GM18520 (cell line): Measurements from ENCODE around the gene DPYSL3.
A peak's percentile ranks its signal among the peaks of the same experiment; 100 is the strongest.

Source experiments
- ATAC-seq: cut with Tn5 transposase; IDR thresholded peaks from one replicate; pipeline ENCODE4 v1.9.1; 2021; ENCODE audit not compliant: unreplicated experiment

DPYSL3 gene

GRCh38 chr5:147474140-147474539 lies 35.7 kb downstream of the DPYSL3 start:
- ATAC-seq: no peak

GRCh38 chr5:147472664-147473475 lies 37.0 kb downstream of the DPYSL3 start:
- no peak for ATAC-seq

- no peak for ATAC-seq
Observed at GRCh38 chr5:147467973-147468508, 41.8 kb downstream of the DPYSL3 start.

- ATAC-seq: no peak
Observed at GRCh38 chr5:147466360-147466980, 43.4 kb downstream of the DPYSL3 start.

- no peak for ATAC-seq
Observed at GRCh38 chr5:147465747-147466146, 44.1 kb downstream of the DPYSL3 start.

- ATAC-seq: no peak
Observed at GRCh38 chr5:147464211-147464610, 45.7 kb downstream of the DPYSL3 start.

- no peak for ATAC-seq
Observed at GRCh38 chr5:147461915-147462314, 48.0 kb downstream of the DPYSL3 start.

- no peak for ATAC-seq
Observed at GRCh38 chr5:147460380-147460779, 49.5 kb downstream of the DPYSL3 start.

GRCh38 chr5:147458581-147458980 lies 51.3 kb downstream of the DPYSL3 start:
- no peak for ATAC-seq

- no peak for ATAC-seq
Observed at GRCh38 chr5:147455822-147456450, 53.9 kb downstream of the DPYSL3 start.

- ATAC-seq: no peak
Observed at GRCh38 chr5:147454996-147455677, 54.7 kb downstream of the DPYSL3 start.

GRCh38 chr5:147453875-147454814 lies 55.7 kb downstream of the DPYSL3 start:
- peak; percentile 59 for ATAC-seq

- ATAC-seq: no peak
Observed at GRCh38 chr5:147452165-147452811, 57.6 kb downstream of the DPYSL3 start.

GRCh38 chr5:147451193-147451592 lies 58.7 kb downstream of the DPYSL3 start:
- ATAC-seq: no peak

GRCh38 chr5:147450606-147451005 lies 59.3 kb downstream of the DPYSL3 start:
- ATAC-seq: no peak

GRCh38 chr5:147448766-147449165 lies 61.1 kb downstream of the DPYSL3 start:
- ATAC-seq: no peak

- no peak for ATAC-seq
Observed at GRCh38 chr5:147446523-147446922, 63.3 kb downstream of the DPYSL3 start.

- ATAC-seq: no peak
Observed at GRCh38 chr5:147445917-147446316, 64.0 kb downstream of the DPYSL3 start.

GRCh38 chr5:147445090-147445489 lies 64.8 kb downstream of the DPYSL3 start:
- no peak for ATAC-seq

GRCh38 chr5:147442224-147442623 lies 67.6 kb downstream of the DPYSL3 start:
- no peak for ATAC-seq
